Germinal center (tissue), 1 donor: ENCODE measurements around the gene RNF125.

Experiments
- DNase-seq: peaks from one replicate; pipeline ENCODE4 v3.0.0; 2012; ENCODE audit warnings: mixed read lengths, low spot score

The RNF125 gene

GRCh38 chr18:32091325-32091723 lies 72.7 kb downstream of the RNF125 start:
- DNase-seq: no peak

- DNase-seq: peak; percentile 89
These were observed 73.2 kb downstream of the RNF125 start, which contains the start of gene RNF138 for GRCh38 chr18:32091724-32092421. Gene RNF138, plus strand, starts transcription at chr18:32091874. Its CDS starts 903 bp downstream, at chr18:32092777.

GRCh38 chr18:32092422-32093101 lies 73.9 kb downstream of the RNF125 start:
- DNase-seq: peak; percentile 99

GRCh38 chr18:32093102-32093511 lies 74.5 kb downstream of the RNF125 start:
- peak; percentile 76 for DNase-seq

GRCh38 chr18:32093523-32093922 lies 74.9 kb downstream of the RNF125 start:
- DNase-seq: no peak

GRCh38 chr18:32095192-32095899 lies 76.7 kb downstream of the RNF125 start:
- DNase-seq: no peak

- no peak for DNase-seq
These were observed 77.2 kb downstream of the RNF125 start for GRCh38 chr18:32095900-32096229.

- no peak for DNase-seq
These were observed 78.3 kb downstream of the RNF125 start for GRCh38 chr18:32096946-32097345.

- no peak for DNase-seq
These were observed 85.9 kb downstream of the RNF125 start for GRCh38 chr18:32104516-32104915.

GRCh38 chr18:32110005-32110404 lies 91.4 kb downstream of the RNF125 start:
- DNase-seq: no peak

- DNase-seq: no peak
These were observed 93.1 kb downstream of the RNF125 start for GRCh38 chr18:32111706-32112105.

GRCh38 chr18:32112826-32113225 lies 94.2 kb downstream of the RNF125 start:
- no peak for DNase-seq

GRCh38 chr18:32114293-32114942 lies 95.8 kb downstream of the RNF125 start:
- DNase-seq: no peak

GRCh38 chr18:32122039-32122438 lies 103.4 kb downstream of the RNF125 start:
- DNase-seq: no peak
